Measurements from ENCODE around the gene SLC45A2.
A peak's percentile ranks its signal among the peaks of the same experiment; 100 is the strongest.
"Not testable (repeated sequence)": the region's sequence is repeated elsewhere in the genome, so short reads cannot be mapped to it uniquely, and the experiment has no call there.

SLC45A2 gene, protein sequence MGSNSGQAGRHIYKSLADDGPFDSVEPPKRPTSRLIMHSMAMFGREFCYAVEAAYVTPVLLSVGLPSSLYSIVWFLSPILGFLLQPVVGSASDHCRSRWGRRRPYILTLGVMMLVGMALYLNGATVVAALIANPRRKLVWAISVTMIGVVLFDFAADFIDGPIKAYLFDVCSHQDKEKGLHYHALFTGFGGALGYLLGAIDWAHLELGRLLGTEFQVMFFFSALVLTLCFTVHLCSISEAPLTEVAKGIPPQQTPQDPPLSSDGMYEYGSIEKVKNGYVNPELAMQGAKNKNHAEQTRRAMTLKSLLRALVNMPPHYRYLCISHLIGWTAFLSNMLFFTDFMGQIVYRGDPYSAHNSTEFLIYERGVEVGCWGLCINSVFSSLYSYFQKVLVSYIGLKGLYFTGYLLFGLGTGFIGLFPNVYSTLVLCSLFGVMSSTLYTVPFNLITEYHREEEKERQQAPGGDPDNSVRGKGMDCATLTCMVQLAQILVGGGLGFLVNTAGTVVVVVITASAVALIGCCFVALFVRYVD

DNA sequence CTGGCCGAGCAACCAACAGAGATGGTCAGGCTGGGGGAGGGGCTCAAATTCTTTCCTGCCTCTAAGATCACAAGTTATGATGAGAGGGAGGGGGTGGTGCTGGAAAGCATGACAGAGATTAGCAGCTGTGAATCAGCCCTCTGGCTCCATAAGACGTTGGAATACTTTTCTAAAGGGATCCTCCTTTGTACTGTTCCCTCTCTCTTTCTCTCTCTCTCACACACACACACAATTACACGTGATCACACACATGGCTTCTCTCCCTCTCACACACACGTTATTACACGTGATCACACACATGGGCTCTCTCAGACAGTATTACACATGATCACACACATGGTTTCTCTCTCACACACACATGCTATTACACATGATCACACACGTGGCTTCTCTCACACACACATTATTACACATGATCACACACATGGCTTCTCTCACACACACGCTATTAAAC is at the start of gene SLC45A2:
TSS of gene SLC45A2 (minus strand) at position 23 of the 454 bp plus-strand sequence. CDS start 110 bp downstream, outside the sequence.
- no peak within 1 kb of the TSS for H3K27ac ChIP-seq
- no peak within 1 kb of the TSS for H3K4me3 ChIP-seq (ENCODE audit: low read depth, low read length)
- TF ChIP-seq, protein P1, sequence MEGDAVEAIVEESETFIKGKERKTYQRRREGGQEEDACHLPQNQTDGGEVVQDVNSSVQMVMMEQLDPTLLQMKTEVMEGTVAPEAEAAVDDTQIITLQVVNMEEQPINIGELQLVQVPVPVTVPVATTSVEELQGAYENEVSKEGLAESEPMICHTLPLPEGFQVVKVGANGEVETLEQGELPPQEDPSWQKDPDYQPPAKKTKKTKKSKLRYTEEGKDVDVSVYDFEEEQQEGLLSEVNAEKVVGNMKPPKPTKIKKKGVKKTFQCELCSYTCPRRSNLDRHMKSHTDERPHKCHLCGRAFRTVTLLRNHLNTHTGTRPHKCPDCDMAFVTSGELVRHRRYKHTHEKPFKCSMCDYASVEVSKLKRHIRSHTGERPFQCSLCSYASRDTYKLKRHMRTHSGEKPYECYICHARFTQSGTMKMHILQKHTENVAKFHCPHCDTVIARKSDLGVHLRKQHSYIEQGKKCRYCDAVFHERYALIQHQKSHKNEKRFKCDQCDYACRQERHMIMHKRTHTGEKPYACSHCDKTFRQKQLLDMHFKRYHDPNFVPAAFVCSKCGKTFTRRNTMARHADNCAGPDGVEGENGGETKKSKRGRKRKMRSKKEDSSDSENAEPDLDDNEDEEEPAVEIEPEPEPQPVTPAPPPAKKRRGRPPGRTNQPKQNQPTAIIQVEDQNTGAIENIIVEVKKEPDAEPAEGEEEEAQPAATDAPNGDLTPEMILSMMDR (IDR thresholded peaks at IDR 0.05; ENCODE audit: low read depth, low read length, missing control alignments): no peak
- peak; percentile 77 for DNase-seq
- no peaks in the 10 kb centered on the region for H3K27me3 ChIP-seq (replicated peaks)
- in situ Hi-C loops (cut with HindIII; ENCODE audit: low pct_ligation_motif_present, low sequenced_read_pairs): no loop called here
- peaks cover 6% of the 10 kb centered on the region for H3K36me3 ChIP-seq (replicated peaks)

DNA sequence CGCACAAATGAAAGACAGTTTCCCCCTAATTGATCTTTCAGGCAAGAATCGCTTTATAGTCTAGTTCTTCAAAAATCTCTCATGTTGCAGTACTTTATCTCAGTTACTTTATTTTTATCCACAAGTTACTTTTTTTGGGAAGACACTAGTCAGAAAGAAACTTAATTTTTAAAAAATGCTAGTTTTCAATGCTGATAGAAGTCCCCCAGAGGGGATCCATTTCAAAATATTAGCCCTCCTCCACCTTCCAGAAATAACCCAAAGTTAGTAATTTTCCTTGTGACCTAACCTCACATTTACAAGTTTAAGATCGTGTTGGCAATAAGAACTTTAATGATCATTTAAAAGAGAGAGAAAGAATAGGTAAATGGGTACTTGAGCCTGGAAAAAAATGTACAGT is 47.5 kb upstream of the SLC45A2 start:
- in situ Hi-C loops (cut with HindIII; ENCODE audit: low pct_ligation_motif_present, low sequenced_read_pairs): no loop called here
- Histone ChIP-seq H3K27me3 (replicated peaks) (no peaks in the 10 kb centered on the region), H3K4me3 (ENCODE audit: low read depth, low read length) (no peak overlapping the region), H3K36me3 (replicated peaks) (no peaks in the 10 kb centered on the region), H3K27ac (no peak overlapping the region)
- DNase-seq: no peak
- TF ChIP-seq, protein P1 (IDR thresholded peaks at IDR 0.05; ENCODE audit: low read depth, low read length, missing control alignments): no peak

DNA sequence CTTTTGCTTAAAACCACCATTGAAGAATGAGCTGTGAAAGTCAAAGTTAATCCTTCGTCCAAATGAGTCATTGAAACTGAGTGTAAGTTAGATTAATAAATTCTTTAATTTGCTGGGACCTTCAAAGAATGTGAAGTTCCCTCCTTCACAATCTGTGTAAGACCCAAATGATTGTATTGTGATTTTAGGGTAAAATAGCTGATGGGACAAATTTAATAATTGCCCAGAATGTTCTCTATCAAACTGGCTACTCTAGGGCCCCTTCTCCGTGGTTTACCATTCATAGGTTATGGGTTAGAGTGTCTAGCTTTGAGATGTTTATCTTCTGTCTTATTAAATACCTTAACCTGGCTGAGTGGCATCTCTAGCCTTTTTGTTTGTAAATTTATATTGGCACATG is 46.6 kb upstream of the SLC45A2 start:
- no peaks in the 10 kb centered on the region for H3K27me3 ChIP-seq (replicated peaks)
- no peak for DNase-seq
- TF ChIP-seq, protein P1 (IDR thresholded peaks at IDR 0.05; ENCODE audit: low read depth, low read length, missing control alignments): no peak
- no peak overlapping the region for H3K27ac ChIP-seq
- H3K36me3 ChIP-seq (replicated peaks): no peaks in the 10 kb centered on the region
- no peak overlapping the region for H3K4me3 ChIP-seq (ENCODE audit: low read depth, low read length)
- in situ Hi-C loops (cut with HindIII; ENCODE audit: low pct_ligation_motif_present, low sequenced_read_pairs): no loop called here

DNA sequence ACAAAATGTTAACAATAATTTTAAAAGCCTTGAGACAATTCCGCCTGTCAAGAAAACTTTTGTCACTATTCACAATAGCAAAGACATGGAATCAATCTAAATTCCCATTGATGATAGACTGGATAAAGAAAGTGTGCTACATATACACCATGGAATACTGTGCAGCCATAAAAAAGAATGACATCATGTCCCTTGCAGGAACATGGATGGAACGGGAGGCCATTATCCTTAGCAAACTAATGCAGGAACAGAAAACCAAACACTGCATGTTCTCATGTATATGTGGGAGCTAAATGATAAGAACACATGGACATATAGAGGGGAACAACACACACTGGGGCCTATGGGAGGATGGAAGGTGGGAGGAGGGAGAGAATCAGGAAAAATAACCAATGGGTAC is 46.1 kb upstream of the SLC45A2 start:
- H3K27me3 ChIP-seq (replicated peaks); DNase-seq; H3K4me3 ChIP-seq (ENCODE audit: low read depth, low read length); H3K27ac ChIP-seq; in situ Hi-C loops (cut with HindIII; ENCODE audit: low pct_ligation_motif_present, low sequenced_read_pairs); H3K36me3 ChIP-seq (replicated peaks): not testable (repeated sequence)

DNA sequence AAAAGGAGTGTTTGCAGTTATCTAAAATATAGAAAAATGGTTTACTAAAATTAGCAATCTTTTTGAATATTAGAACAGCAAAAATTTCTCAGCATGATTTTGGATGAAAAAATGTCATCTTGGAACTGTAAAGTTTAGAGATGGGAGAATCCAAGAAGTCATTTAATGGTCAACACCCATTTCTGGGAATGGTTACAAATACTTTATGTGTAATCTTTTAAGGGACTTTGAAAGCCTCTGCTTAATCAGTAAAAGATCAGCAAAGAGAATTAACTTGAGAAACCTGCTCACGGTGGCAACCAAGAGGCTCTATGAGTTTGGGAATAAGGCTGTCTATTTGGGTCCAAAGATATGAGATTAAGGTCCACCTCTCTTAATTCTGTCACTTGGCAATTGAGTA is 45.6 kb upstream of the SLC45A2 start:
- Histone ChIP-seq H3K27me3 (replicated peaks) (no peaks in the 10 kb centered on the region), H3K36me3 (replicated peaks) (no peaks in the 10 kb centered on the region), H3K4me3 (ENCODE audit: low read depth, low read length) (no peak overlapping the region), H3K27ac (no peak overlapping the region)
- in situ Hi-C loops (cut with HindIII; ENCODE audit: low pct_ligation_motif_present, low sequenced_read_pairs): no loop called here
- no peak for DNase-seq
- TF ChIP-seq, protein P1 (IDR thresholded peaks at IDR 0.05; ENCODE audit: low read depth, low read length, missing control alignments): no peak

DNA sequence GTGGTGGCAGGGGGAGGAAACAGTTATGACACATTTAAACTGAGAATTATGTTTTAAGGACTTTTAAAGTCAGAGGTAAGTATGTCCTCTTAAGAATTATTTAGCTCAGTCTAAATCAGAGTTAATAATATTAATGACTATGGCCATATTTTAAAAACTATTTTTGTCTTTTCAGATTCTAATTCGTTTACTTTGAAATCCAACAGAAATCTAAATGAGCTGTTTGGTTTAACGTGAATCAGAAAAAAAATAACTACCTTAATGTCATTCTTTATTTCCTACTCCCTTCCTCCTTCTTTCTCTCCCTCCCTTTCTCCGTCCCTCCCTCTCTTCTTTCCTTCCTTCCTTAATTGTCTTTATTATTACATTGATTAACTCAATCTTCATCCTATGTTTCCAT is 43.9 kb upstream of the SLC45A2 start:
- H3K36me3 ChIP-seq (replicated peaks): no peaks in the 10 kb centered on the region
- in situ Hi-C loops (cut with HindIII; ENCODE audit: low pct_ligation_motif_present, low sequenced_read_pairs): no loop called here
- DNase-seq: no peak
- H3K27me3 ChIP-seq (replicated peaks): no peaks in the 10 kb centered on the region
- no peak overlapping the region for H3K27ac ChIP-seq
- H3K4me3 ChIP-seq (ENCODE audit: low read depth, low read length): no peak overlapping the region
- TF ChIP-seq, protein P1 (IDR thresholded peaks at IDR 0.05; ENCODE audit: low read depth, low read length, missing control alignments): no peak
